Sigmoid colon (tissue), 4 donors: ENCODE results near the gene KRT79.

Source experiments
- EP300 ChIP-seq, 4 donors: sonication (generic); formaldehyde crosslinking; IDR thresholded peaks; one replicate each; pipeline ENCODE4 v1.6.1; 2017; ENCODE audit warnings: antibody characterized with exemption in 4 of 4
- POLR2A ChIP-seq, 2 donors: fragments of 450-650 bp; IDR thresholded peaks; one replicate each; pipeline ENCODE4 v1.6.1; 2016; ENCODE audit warnings: antibody characterized with exemption in 2 of 2, mild to moderate bottlenecking in 2 of 2, moderate library complexity in 2 of 2
- POLR2AphosphoS5 ChIP-seq, 4 donors: sonication (generic); formaldehyde crosslinking; IDR thresholded peaks; one replicate each; pipeline ENCODE4 v1.6.1; 2017; ENCODE audit warnings: antibody characterized with exemption in 4 of 4
- TF ChIP-seq, protein P1 (sequence below), 4 experiments: fragments of 450-650 bp in 3 of 4; fragments of 200-600 bp in 1 of 4; IDR thresholded peaks; one replicate each; pipeline ENCODE4 v1.5.1; 2016 to 2019; ENCODE audit warnings: antibody characterized with exemption in 4 of 4, mild to moderate bottlenecking in 3 of 4, moderate library complexity in 2 of 4

DNA sequence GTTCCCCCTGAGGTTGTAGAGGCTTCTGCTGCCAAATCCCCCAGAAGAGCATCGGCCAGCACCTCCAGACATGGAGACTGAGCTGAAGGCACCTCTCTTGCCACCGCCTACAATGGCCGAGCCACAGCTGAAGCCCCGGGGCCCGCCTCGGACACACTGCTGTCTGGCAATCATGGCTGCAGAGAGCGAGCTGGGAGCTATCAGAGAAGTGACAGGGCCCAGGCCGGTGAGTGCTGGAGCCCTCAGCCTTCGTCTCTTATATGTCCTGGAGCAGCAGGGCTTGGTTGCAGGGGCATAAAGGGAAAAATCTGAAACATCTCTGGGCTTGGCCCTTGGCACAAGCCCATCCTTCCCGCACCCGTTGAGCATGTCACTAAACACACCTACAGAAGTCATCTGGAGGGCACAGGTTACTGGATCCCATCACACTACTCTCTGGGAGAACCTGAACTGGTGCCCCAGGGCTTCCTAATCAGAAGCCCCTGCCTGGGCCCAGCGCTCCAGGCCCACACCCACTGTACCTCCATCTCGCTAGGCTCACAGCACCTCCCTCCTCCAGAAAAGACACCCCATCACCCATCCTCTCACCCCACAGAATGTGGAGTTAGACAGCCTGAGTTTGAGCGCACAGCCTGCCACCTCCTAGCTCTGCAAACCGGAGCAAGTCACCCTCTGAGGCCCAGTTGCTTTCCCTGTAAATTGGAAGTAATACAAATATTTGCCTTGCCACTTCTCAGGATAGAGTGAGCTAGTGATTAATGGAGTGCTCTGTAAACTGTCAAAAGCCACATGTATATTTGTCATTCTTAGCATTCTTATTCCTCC is 20.0 kb downstream of the KRT79 start, which contains the start of gene KRT4:
- TF ChIP-seq, protein P1, sequence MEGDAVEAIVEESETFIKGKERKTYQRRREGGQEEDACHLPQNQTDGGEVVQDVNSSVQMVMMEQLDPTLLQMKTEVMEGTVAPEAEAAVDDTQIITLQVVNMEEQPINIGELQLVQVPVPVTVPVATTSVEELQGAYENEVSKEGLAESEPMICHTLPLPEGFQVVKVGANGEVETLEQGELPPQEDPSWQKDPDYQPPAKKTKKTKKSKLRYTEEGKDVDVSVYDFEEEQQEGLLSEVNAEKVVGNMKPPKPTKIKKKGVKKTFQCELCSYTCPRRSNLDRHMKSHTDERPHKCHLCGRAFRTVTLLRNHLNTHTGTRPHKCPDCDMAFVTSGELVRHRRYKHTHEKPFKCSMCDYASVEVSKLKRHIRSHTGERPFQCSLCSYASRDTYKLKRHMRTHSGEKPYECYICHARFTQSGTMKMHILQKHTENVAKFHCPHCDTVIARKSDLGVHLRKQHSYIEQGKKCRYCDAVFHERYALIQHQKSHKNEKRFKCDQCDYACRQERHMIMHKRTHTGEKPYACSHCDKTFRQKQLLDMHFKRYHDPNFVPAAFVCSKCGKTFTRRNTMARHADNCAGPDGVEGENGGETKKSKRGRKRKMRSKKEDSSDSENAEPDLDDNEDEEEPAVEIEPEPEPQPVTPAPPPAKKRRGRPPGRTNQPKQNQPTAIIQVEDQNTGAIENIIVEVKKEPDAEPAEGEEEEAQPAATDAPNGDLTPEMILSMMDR (IDR thresholded peaks at IDR 0.05), result no peak
- no peak for TF ChIP-seq POLR2AphosphoS5 (IDR thresholded peaks at IDR 0.05)
- no peak for TF ChIP-seq POLR2A (IDR thresholded peaks at IDR 0.05)
- TF ChIP-seq EP300 (IDR thresholded peaks at IDR 0.05), result no peak
